HG03095 (cell line): Measurements from ENCODE around the gene MGAT5.

Source experiments
- ATAC-seq: cut with Tn5 transposase; IDR thresholded peaks from one replicate; pipeline ENCODE4 v1.9.1; 2021; ENCODE audit warnings: moderate library complexity; ENCODE audit not compliant: unreplicated experiment

The MGAT5 gene

GRCh38 chr2:134231301-134231964 is 22.4 kb upstream of the MGAT5 start:
- ATAC-seq = no peak

GRCh38 chr2:134231965-134232340 is 21.9 kb upstream of the MGAT5 start:
- ATAC-seq = no peak

GRCh38 chr2:134232461-134232860 is 21.4 kb upstream of the MGAT5 start:
- no peak for ATAC-seq

- ATAC-seq = peak; percentile 39
Measured at GRCh38 chr2:134232868-134233727, 20.8 kb upstream of the MGAT5 start.

- ATAC-seq = peak; percentile 44
Measured at GRCh38 chr2:134233728-134234136, 20.1 kb upstream of the MGAT5 start.

GRCh38 chr2:134234535-134234934 is 19.3 kb upstream of the MGAT5 start:
- no peak for ATAC-seq

- no peak for ATAC-seq
Measured at GRCh38 chr2:134235510-134236144, 18.2 kb upstream of the MGAT5 start.

GRCh38 chr2:134238371-134238770 is 15.5 kb upstream of the MGAT5 start:
- no peak for ATAC-seq

- ATAC-seq = no peak
Measured at GRCh38 chr2:134240061-134240460, 13.8 kb upstream of the MGAT5 start.

- no peak for ATAC-seq
Measured at GRCh38 chr2:134241911-134242310, 12.0 kb upstream of the MGAT5 start.

- ATAC-seq = no peak
Measured at GRCh38 chr2:134243244-134243643, 10.6 kb upstream of the MGAT5 start.

- no peak for ATAC-seq
Measured at GRCh38 chr2:134244086-134244485, 9.8 kb upstream of the MGAT5 start.

- no peak for ATAC-seq
Measured at GRCh38 chr2:134244587-134244986, 9.3 kb upstream of the MGAT5 start.

GRCh38 chr2:134245340-134245984 is 8.4 kb upstream of the MGAT5 start:
- ATAC-seq = no peak

GRCh38 chr2:134246154-134246874 is 7.6 kb upstream of the MGAT5 start:
- no peak for ATAC-seq

GRCh38 chr2:134247679-134248078 is 6.2 kb upstream of the MGAT5 start:
- peak; percentile 45 for ATAC-seq

GRCh38 chr2:134248913-134249312 is 5.0 kb upstream of the MGAT5 start:
- ATAC-seq = no peak

GRCh38 chr2:134249755-134250154 is 4.1 kb upstream of the MGAT5 start:
- no peak for ATAC-seq

- ATAC-seq = no peak
Measured at GRCh38 chr2:134250840-134251461, 2.9 kb upstream of the MGAT5 start.

- no peak for ATAC-seq
Measured at GRCh38 chr2:134252092-134252750, 1.7 kb upstream of the MGAT5 start.
